GM18907 (cell line): ENCODE data around the gene COQ4.
"Not testable (repeated sequence)": the region's sequence is repeated elsewhere in the genome, so short reads cannot be mapped to it uniquely, and the experiment has no call there.

ENCODE experiments used
- ATAC-seq: cut with Tn5 transposase; IDR thresholded peaks from one replicate; pipeline ENCODE4 v1.9.1; 2021; ENCODE audit warnings: mild to moderate bottlenecking, moderate library complexity; ENCODE audit not compliant: unreplicated experiment

Gene COQ4

GRCh38 chr9:128298535-128299482 lies 23.8 kb upstream of the COQ4 start:
- ATAC-seq, result no peak

- no peak for ATAC-seq
Measured at GRCh38 chr9:128304136-128304970, 18.3 kb upstream of the COQ4 start.

GRCh38 chr9:128304971-128305288 lies 17.7 kb upstream of the COQ4 start:
- ATAC-seq, result no peak

- ATAC-seq, result no peak
Measured at GRCh38 chr9:128309551-128309950, 13.1 kb upstream of the COQ4 start.

GRCh38 chr9:128310461-128310860 lies 12.2 kb upstream of the COQ4 start:
- ATAC-seq, result no peak

- ATAC-seq, result no peak
Measured at GRCh38 chr9:128314697-128315096, 7.9 kb upstream of the COQ4 start.

- no peak for ATAC-seq
Measured at GRCh38 chr9:128316421-128316820, 6.2 kb upstream of the COQ4 start.

- no peak for ATAC-seq
Measured at GRCh38 chr9:128317629-128318028, 5.0 kb upstream of the COQ4 start.

- ATAC-seq, result no peak
Measured at GRCh38 chr9:128321343-128321742, 1.3 kb upstream of the COQ4 start.

GRCh38 chr9:128321879-128322403 lies 698 bp upstream of the COQ4 start:
- ATAC-seq, result peak; percentile 9

- no peak for ATAC-seq
Measured at GRCh38 chr9:128323212-128323730, 632 bp downstream of the COQ4 start.

- ATAC-seq, result no peak
Measured at GRCh38 chr9:128323791-128324190, 1.2 kb downstream of the COQ4 start.

- ATAC-seq, result no peak
Measured at GRCh38 chr9:128324401-128324800, 1.8 kb downstream of the COQ4 start.

GRCh38 chr9:128325629-128326028 lies 3.0 kb downstream of the COQ4 start:
- ATAC-seq, result no peak

GRCh38 chr9:128333451-128333869 lies 10.8 kb downstream of the COQ4 start:
- no peak for ATAC-seq

- no peak for ATAC-seq
Measured at GRCh38 chr9:128335161-128335560, 12.5 kb downstream of the COQ4 start.

- ATAC-seq, result no peak
Measured at GRCh38 chr9:128335914-128336313, 13.3 kb downstream of the COQ4 start.

GRCh38 chr9:128337936-128338335 lies 15.3 kb downstream of the COQ4 start:
- ATAC-seq, result no peak

- not testable (repeated sequence) for ATAC-seq
Measured at GRCh38 chr9:128338852-128339614, 16.4 kb downstream of the COQ4 start.

- peak; percentile 71 for ATAC-seq
Measured at GRCh38 chr9:128339761-128340690, 17.4 kb downstream of the COQ4 start, which contains the start of gene SLC27A4. Gene SLC27A4 (plus strand): TSS chr9:128340527. CDS start chr9:128343133, 2,606 bp downstream.
